DMS79 treated with DMSO at 0.1 percent for 48 hours (cell line): ENCODE data around the gene MYO3B.

Experiments
- DNase-seq: peaks from one replicate; lab custom pipeline; 2025; lab: John Stamatoyannopoulos, UW

MYO3B gene

DNA sequence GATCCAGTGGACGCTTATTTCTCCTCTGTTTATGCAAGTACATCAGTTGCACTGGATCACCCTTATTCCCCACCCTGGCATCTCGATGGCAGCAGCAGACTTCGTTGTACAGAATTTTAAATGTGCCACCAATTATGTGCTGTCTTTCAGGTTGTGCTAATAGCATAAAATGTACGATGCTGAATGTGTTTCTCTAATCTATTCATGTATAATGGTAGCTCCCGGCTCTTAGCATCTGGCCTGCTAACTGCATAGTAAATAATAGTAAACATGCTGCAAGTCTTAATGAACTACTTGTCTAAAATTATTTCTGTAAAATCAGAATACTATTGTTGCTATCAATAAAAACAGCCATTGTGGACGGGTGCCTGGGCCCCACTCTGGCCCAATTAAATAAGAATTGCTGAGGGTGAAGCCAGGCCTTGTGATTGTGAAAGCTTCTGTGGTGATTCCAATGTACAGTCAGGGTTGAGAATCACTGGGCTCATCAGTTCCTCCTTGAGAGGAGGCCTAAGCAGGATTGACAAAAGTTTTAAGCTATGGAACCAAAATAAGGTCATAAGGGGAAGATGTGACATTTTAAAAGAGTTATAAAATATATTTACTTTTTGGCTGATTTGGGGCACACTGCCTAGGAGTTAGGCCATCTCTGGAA is 14.4 kb upstream of the MYO3B start:
- no peak for DNase-seq

- no peak for DNase-seq
Measured at GRCh38 chr2:170165129-170165528, 12.8 kb upstream of the MYO3B start.

DNA sequence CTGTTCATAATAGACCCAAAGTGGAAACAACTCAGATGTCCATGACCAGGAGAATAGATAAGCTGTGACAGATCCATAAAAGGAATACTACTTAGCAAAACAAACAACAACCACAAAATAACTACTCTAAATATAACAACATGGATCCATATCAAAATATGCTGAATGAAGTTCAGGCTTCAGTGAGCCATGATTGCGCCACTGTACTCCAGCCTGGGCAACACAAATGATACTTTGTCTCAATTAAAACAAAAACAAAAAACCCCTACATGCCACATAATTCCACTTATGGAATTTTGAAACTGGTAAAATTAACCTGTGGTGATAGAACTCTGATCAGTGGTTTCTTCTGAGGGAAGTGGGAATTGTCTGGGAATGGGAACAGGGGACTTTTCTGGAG is 11.2 kb upstream of the MYO3B start:
- no peak for DNase-seq

- peak; percentile 60 for DNase-seq
Measured at GRCh38 chr2:170170281-170171040, 7.5 kb upstream of the MYO3B start.

- no peak for DNase-seq
Measured at GRCh38 chr2:170176212-170176611, 1.7 kb upstream of the MYO3B start.

GRCh38 chr2:170180031-170180566 is 2.2 kb downstream of the MYO3B start:
- peak; percentile 64 for DNase-seq

- no peak for DNase-seq
Measured at GRCh38 chr2:170181602-170182001, 3.7 kb downstream of the MYO3B start.

GRCh38 chr2:170185319-170185718 is 7.4 kb downstream of the MYO3B start:
- DNase-seq: no peak

- DNase-seq: no peak
Measured at GRCh38 chr2:170189757-170190156, 11.8 kb downstream of the MYO3B start.

DNA sequence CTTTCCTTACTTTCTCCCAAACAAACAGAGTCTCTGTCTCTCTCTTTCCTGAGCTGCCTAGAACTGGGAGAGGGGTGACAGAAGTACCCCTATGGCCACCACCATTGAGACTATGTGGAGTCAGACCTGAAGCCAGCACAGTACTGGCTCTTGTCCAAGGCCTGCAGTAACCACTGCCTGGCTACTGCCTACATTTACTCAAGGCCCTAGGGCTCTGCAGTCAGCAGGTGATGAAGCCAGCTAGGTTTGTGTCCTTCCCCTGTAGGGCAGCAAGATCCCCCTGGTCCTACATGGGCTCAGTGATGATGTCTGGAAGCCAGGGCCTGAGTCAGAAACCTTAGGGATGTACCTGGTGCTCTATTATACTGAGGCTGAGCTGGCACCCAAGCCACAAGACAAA is 12.2 kb downstream of the MYO3B start:
- DNase-seq: no peak

DNA sequence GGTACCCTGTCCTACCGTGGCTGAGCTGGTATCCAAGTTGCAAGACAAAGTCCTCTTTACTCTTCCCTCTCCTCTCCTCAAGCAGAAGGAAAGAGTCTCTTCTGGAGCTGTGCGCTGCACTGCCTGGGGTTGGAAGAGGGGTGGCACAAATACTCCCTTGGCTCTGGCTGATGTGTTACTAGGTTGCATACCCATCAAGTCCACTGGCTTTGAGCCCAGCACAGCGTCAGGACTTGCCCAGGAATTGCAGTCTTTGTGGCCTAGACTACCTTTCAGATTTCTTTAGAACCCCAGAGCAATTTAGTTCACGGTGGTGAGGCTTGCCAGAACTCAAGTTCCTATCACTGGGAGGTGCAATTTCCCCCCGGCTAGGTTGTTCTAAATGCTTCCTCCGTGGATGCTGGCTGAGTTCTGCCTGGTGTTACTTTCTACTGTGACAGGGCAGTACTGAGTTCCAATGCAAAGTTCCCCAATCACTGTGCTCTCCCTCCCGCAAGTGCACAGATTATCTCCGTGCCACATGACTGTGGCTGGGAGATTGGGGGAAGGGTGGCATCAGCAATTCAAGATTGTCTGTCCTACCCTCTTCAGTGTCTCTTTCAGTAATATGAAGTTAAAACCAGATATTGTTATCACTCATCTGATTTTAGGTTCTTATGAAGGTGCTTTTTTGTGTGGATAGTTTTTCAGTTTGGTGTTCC is 13.4 kb downstream of the MYO3B start:
- DNase-seq: no peak

DNA sequence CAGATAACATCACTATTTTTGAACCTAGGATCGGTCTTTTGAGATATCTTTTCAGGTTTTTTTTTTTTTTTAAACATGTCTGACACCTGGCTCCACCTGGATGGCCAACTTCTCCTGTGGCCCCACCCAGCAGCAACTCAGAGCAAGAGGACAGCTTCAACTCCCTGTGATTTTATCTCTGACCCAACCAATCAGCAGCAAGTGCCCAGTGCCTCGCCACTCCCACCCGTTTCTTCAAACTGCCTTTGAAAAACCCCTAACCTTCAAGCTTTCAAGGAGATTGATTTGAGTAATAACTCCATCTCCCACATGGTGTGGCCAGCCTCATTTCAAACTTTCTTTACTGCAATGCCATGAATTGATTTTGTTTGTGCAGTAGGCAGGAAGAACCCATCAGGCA is 19.0 kb downstream of the MYO3B start:
- no peak for DNase-seq

DNA sequence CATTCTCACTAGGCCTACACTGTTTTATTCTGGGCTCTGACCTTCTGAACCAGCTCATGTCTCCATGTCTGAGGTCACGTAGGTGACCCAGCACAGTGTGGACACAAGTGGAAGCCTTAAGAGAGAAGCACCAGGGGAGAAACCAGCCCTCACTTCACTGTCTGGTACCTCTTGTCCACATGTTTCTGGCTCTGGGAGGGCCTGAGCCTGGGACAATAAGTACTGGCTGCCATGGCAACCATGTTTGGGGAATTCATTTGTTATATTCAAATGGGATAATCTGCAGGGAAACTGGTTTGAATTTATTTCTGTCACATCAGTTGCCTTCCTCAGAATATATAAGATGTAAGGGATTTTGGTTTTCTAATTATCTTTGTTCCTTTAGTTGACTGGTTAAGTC is 23.3 kb downstream of the MYO3B start:
- no peak for DNase-seq

DNA sequence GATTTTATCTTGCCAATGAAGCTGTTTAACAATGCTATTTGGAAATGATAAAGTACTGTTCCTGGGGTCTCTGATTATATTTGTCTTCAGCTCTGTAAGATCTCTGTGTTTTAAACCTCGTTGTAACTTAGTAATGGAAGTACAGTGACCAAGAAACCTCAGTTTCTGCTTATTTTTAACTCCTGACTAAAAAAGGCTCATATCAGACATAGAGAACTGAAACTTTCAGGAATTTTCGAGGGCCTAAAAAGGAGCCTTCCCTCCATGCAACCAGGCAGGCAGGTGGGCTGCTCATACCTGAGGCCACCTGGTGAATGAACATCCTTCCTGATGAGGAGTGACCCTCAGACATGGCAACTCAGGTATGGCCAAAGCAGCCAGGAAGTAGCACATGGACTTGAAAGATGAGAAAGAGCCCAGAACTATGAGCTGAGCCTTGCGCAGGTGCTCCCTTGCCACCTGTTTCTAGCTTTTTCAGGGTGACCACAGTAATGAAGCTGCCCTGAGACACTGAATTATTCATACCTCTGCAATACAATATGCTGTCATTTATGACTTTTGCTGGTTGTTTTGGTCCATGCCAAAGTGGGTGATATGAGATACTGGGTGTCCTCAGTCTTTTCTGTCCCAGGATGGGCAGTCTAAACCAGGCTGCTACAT is 23.9 kb downstream of the MYO3B start:
- no peak for DNase-seq

DNA sequence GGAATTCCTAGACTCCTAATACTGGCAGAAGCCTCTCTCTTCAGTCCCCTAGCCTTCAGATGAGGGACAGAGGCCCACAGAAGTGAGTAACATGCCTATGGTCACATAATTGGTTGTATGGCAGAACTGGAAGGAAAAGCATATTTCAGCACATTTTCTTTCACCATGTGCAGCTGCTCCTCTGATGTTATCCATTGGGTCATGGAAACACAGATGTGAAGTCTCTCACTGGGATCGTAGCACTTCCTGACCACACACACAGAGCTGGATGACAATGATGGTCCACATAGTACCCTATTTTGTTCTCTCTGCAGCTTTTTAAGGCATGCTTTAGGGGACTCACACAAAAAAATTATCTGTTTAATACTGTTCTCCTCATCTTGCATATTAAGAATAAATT is 24.5 kb downstream of the MYO3B start:
- DNase-seq: no peak

- no peak for DNase-seq
Measured at GRCh38 chr2:170204298-170204951, 26.5 kb downstream of the MYO3B start.

DNA sequence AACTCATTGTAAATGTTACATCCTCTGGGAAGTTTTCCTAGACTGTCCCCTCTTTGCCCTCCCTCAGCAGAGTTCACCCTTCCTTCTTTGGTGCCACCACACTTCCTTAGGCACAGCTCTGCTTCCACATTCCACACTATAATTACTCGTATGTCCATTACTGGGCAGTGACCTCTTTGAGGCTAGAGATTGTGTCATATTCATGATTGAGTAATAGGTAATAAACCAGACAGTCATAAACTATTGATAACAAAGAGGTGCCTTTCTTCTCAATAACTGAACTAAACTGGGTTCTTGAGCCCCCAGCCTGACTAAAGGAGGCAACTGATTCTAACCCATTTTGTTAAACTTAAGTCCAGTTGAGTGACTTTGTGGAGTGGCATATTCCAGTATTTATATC is 28.3 kb downstream of the MYO3B start:
- DNase-seq: no peak

DNA sequence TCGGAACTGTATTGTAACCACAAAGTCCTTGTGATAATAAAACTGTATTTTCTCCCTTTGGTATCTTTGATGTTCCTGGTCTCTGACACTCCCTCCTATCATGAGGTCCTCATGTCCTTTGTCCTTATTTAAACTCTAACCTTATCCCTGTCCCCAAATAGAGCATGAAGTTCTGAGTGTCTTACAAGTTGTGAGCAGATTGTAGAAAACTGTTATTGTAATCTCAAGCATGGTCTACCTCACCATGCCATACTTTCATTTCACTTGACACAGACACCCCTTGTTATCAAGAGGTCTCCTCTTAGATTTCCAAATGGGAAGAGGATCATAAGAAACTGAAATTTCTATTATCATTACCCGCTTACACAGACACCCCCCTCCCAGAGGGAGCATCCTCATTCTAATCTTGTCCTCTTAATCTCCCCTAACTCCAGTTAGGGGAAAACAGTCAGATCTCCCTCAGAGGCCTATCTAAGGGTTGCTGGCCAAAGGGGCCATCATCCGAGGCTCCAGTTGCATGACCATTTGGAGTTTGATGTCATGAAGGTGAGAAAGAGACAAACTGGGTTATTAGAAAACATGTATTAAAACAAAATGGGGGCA is 29.0 kb downstream of the MYO3B start:
- DNase-seq: no peak

- DNase-seq: no peak
Measured at GRCh38 chr2:170207901-170208300, 30.0 kb downstream of the MYO3B start.

DNA sequence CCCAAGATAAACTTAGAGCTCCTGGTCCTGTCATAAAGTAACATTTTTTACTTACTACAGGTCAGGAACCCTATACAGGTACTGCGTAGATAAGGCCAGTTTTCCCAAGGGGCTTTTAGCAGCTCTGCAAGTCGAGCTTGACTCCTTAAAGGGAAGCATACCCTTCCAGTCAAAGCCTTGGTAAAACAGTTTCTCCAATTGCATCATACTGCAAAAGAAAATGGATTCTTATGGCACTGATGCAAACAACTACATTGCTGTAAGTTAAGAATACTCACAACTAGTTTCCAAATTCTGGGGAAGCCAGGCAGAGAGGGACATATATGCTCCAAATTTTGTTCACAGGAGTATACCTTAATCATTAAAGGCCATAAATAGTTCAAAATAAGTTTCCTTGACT is 31.0 kb downstream of the MYO3B start:
- DNase-seq: no peak

GRCh38 chr2:170212625-170213280 is 34.8 kb downstream of the MYO3B start:
- DNase-seq: no peak
